ENCODE measurements around the gene ARHGAP22.

Gene ARHGAP22

GRCh38 chr10:48474765-48475365, 130.0 kb downstream of the ARHGAP22 start:
- no peak for DNase-seq

- peak; percentile 0 for DNase-seq
These were observed 131.2 kb downstream of the ARHGAP22 start for GRCh38 chr10:48473704-48474103.

DNA sequence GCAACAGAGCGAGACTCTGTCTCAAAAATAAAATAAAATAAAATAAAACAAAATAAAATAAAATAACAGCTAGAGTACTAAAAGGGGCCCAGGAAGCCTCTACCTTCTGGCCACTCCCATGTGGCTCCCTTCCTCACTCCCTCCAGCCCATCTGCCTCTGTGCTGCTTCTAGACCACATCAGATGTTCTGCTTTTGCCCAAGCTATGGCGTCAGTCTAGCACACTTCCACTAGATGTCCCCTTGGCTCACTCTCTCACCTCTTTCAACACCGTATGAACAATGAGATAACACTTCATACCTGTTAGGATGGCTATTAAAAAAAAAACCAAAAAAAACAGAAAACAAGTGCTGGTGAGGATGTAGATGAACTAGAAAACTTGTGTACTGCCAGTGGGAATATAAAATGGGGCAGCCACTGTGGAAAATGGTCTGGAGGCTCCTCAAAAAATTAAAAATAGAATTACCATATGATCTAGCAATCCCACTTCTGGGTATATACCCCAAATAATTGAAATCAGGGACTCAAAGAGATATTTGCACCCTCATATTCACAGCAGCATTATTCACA, 132.3 kb downstream of the ARHGAP22 start:
- no peak for DNase-seq

- no peak for DNase-seq
These were observed 133.7 kb downstream of the ARHGAP22 start for GRCh38 chr10:48470893-48471805.

- no peak for DNase-seq
These were observed 134.6 kb downstream of the ARHGAP22 start for GRCh38 chr10:48470115-48470892.

DNA sequence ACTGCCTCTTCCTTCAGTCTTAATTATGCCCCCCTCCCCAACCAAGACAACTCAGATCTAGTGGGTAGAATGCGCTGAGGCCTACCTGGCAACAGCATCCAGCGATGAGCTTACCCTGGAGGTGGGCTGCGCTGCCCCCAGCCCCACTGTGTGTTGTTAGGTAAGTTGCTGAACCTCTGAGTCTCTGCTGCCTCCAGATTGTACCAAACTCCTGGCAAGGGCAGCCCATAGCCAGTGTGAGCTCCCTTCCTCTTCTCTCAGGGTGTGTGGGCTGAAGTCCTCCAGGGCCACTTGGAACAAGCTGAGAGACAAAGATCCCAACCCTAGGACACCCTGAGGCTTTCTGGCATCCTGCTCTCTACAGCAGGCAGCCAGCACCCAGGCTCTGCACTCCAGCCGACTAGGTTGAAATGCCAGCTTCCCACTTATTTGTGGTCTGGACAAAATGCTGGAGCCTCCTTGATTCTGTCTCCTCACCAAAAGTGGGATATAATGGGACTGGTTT, 135.3 kb downstream of the ARHGAP22 start:
- DNase-seq: no peak

- no peak for DNase-seq
These were observed 135.9 kb downstream of the ARHGAP22 start for GRCh38 chr10:48468866-48469511.

- no peak for DNase-seq
These were observed 136.6 kb downstream of the ARHGAP22 start for GRCh38 chr10:48468130-48468790.

DNA sequence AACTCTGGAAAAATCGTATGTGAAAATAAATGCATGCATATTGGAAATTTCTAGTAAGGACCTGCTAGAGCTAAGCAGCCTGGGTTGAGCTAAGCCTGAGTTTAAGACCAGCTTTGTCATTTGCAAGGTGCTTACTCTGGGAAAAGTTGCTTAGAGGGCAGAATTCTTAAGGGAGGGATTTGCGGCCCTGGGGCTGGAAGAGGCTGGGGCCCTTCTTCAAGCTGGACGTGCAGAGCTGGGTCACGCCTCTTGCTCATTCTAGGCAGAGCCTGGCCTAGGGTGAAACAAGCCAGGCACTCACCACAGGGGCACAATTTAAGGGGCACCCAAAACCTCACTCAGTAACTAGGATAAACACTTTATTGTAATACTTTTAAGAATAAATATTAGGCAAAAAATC, 137.2 kb downstream of the ARHGAP22 start:
- no peak for DNase-seq

GRCh38 chr10:48466611-48467240, 138.1 kb downstream of the ARHGAP22 start:
- DNase-seq: no peak

- no peak for DNase-seq
These were observed 138.9 kb downstream of the ARHGAP22 start for GRCh38 chr10:48465860-48466521.

DNA sequence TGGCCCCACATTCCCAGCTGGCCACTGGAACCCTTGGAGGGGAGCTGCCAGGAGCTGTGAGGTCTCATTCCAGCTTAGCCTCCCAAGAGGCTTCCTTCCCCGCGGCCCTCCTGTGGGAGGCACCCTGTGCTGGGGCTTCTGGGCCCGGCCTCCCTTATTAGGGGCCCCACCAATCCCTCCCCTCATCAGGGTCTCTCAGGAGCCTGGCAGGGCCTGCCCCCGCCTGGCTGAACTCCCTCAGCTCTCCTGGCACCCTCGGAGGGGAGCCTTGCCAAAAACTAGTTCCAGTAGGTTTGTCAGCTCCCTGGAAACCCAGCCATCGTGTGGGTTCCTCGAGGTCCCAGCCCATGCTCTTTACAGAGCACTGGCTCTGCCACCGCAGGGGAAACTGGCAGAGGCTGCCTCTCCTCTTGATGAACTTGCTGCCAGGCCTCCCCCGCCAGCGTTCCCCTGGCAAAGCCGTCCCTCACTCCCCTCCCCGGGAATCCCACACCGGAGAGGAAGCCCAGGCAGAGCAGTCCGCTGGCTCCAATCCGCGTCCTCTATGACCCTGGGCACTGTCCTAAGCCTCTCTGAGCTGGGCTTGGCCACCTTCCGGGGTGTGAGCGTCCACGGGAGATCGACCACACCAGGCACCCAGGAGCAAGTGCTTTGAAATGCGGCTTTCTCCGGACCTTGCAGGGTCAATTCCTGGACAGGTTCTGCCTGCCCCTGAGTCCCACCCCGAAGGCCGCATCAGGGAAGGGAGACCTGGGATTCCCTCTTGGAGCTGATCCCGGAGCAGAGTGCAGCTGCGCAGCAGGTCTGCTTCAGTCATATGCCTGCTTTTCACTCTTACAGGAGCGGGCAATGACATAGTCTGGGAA, 139.8 kb downstream of the ARHGAP22 start:
- DNase-seq: no peak

DNA sequence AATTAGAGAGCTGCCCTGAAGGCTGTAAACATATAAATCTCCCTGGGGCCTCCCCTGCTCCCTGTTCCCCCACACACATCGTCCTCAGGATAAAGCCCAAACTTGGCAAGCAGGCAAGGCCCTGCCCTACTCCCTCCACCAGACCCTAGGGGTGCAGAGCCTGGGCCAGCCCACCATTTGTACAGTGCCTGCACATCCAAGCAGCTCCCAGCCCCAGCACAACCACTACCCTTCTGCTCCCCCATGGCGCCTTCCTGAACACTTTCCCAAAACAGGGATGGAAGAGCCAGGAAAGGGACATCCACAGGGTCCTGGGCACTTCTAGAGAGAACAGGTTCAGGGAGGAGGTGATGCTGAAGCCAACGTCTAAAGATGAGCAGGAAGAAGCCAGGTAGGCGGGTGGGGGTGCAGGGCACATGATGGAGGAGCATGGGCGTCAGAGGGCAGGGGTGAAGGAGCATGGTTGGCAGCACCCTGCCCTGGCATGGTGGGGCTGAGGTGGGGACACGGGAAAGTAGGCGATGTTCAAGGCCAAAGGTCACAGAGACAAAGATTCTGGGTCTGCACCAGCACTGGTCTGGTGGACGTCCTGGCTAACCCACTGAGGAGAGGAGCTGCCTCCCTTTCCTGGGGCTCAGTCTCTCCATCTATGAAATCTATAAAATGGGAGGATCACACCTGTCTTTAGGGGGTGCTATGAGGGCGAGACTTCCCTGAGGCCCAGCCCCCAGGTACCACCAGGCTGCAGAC, 140.6 kb downstream of the ARHGAP22 start:
- no peak for DNase-seq

- no peak for DNase-seq
These were observed 141.4 kb downstream of the ARHGAP22 start for GRCh38 chr10:48463318-48464003.

DNA sequence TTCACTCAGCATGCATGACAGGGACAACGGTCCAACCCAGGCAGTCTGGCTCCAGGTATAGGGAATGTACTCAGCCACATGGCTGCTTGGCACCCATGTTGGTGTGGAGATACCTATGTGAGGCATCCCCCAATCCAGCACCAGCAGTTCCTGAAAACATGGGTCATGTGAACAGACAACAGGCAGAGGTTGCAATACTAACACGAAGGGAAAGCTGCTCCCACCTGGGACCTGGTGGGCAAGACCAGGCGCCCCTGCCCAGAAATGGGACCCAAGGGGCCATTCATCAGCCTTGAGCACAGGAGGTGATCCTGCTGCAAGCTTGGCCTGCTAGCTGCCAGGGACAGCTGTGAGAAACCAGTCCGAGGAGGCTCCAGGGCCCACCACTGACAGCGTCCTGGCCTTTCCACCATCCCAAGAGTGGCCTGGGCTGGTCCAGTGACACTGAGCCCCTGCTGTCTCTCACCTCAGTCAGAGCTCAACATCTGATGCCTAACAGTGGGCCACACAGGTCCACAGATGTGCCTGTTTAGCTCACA, 142.3 kb downstream of the ARHGAP22 start:
- DNase-seq: no peak

GRCh38 chr10:48461623-48462481, 143.0 kb downstream of the ARHGAP22 start:
- no peak for DNase-seq

- DNase-seq: no peak
These were observed 144.7 kb downstream of the ARHGAP22 start for GRCh38 chr10:48460182-48460581.
